Measurements from ENCODE around the gene ESAM. TPM values are rescaled to one million over a fixed set of nuclear protein-coding genes. Genes with fewer than 3 reads are reported as not detected.

ESAM gene, protein sequence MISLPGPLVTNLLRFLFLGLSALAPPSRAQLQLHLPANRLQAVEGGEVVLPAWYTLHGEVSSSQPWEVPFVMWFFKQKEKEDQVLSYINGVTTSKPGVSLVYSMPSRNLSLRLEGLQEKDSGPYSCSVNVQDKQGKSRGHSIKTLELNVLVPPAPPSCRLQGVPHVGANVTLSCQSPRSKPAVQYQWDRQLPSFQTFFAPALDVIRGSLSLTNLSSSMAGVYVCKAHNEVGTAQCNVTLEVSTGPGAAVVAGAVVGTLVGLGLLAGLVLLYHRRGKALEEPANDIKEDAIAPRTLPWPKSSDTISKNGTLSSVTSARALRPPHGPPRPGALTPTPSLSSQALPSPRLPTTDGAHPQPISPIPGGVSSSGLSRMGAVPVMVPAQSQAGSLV
- 10 to 100 TPM; 16.8 to 34.1 TPM for polyA plus RNA-seq

DNA sequence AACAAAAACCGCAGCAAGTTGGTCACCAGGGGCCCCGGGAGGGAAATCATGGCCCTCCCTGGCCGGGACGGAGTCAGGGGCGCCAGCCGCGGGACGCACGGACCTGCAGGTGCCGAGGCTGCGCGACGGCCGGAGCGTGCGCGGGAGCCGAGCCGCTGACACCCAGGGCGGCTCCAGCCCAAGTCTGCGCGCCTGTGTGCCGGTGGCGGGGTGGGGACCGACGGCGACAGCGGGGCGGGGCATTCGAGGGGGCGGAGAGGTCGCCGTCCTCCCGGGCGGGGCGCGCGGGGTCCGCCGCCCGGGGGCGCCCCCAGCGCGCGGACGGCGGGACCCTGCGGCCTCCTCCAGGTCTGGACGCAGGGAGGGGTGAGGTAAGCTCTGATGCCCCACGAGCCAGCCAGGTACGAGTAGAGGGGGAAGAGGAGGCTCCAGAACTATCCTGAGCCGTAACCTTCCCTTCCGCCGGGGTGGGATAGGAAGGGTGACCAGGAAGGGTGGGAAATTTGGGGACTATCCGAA, at the start of gene ESAM:
Gene ESAM, minus strand, starts transcription at position 186 of the 519 bp plus-strand sequence. Its CDS starts 136 bp downstream, at position 50.
- H3K27ac ChIP-seq (ENCODE audit: low read depth in 2 of 2, low read length in 1 of 2): peak within 1 kb of the TSS; percentile 68 to 74
- peak within 1 kb of the TSS; percentile 49 to 61 for H3K4me3 ChIP-seq (ENCODE audit: low read depth in 1 of 2, low read length in 2 of 2)
- H3K36me3 ChIP-seq (ENCODE audit: control insufficient read depth in 2 of 2, insufficient read depth in 2 of 2, low read length in 1 of 2): no peaks in the 10 kb centered on the region
- H3K9me3 ChIP-seq (ENCODE audit: control insufficient read depth in 2 of 2, insufficient read depth in 1 of 2, low read depth in 1 of 2, low read length in 1 of 2): no peaks in the 10 kb centered on the region
- 0 to 1% methylated on average over 41 to 55 of the region's 55 CpGs for WGBS, 2 donors
- peaks cover 0 to 23% of the 10 kb centered on the region in 2 donors for H3K27me3 ChIP-seq (ENCODE audit: control insufficient read depth in 1 of 2, insufficient read depth in 2 of 2, low read length in 2 of 2)
- peaks cover 3 to 12% of the 10 kb centered on the region in 2 donors for H3K4me1 ChIP-seq (ENCODE audit: control insufficient read depth in 2 of 2, insufficient read depth in 2 of 2, low read length in 1 of 2)

DNA sequence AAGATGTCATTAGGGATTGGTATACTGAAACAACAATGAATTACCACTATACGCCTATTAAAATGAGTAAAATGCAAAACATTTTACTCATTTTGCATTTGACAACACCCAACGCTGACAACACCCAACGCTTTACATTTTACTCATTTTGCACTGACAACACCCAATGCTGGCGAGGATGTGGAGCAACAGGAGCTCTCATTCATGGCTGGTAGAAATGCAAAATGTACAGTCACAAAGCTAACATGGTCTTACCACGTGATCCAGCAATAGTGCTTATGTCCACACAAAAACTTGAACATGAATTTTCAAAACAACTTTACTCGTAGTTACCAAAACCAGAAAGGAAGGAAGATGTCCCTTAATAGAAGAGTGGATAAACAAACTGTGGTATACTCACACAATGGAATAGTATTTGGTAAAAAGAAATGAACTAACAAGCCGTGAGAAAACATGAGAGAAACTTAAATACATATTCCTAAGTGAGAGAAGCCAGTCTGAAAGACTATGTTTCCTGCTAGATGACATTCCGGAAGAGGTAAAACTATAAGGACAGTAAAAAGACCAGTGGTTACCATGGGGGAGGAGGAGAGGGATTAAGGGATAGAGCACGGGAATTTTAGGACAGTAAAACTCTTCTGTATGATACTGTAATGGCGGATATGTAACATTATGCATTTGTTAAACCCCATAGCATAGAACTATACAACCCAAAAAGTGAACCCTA, 49.5 kb upstream of the ESAM start:
- H3K27me3 ChIP-seq (ENCODE audit: control insufficient read depth in 1 of 2, insufficient read depth in 2 of 2, low read length in 2 of 2): no peaks in the 10 kb centered on the region
- WGBS, 2 donors: 80 to 85% methylated on average over 10 of the region's 10 CpGs
- H3K27ac ChIP-seq (ENCODE audit: low read depth in 2 of 2, low read length in 1 of 2): no peak overlapping the region
- no peak overlapping the region for H3K4me3 ChIP-seq (ENCODE audit: low read depth in 1 of 2, low read length in 2 of 2)
- H3K4me1 ChIP-seq (ENCODE audit: control insufficient read depth in 2 of 2, insufficient read depth in 2 of 2, low read length in 1 of 2): no peaks in the 10 kb centered on the region
- no peaks in the 10 kb centered on the region for H3K36me3 ChIP-seq (ENCODE audit: control insufficient read depth in 2 of 2, insufficient read depth in 2 of 2, low read length in 1 of 2)
- no peaks in the 10 kb centered on the region for H3K9me3 ChIP-seq (ENCODE audit: control insufficient read depth in 2 of 2, insufficient read depth in 1 of 2, low read depth in 1 of 2, low read length in 1 of 2)

DNA sequence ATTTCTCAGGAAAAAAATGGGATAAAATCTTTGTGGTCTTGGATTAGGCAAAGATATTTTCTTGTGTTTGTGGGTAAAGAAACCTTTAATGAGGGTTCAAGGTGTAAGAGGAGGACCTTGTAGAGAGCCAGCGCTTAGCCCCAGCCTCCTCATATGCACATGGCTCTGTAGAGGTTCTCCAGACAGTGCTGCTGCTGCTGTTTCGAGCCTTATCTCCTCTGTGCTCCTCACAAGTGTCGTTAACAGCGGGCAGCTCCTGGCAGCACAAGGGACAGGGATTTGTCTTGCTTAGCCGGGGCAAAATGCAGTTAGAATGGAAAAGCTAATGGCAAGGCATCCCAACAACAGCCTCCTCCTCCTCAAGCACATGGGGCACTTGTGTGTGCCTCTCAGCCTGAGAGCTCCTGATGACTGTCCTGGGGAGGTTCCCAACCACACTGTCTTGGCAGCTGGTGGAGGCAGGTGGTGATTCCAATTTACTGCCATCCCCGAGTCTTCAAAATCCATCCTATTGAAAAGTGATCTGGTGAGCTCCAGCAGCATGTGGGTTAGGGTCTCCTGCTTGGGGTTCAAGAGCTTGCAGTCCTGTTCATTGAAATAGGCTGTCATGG, 45.7 kb upstream of the ESAM start:
- H3K4me1 ChIP-seq (ENCODE audit: control insufficient read depth in 2 of 2, insufficient read depth in 2 of 2, low read length in 1 of 2): no peaks in the 10 kb centered on the region
- H3K27me3 ChIP-seq (ENCODE audit: control insufficient read depth in 1 of 2, insufficient read depth in 2 of 2, low read length in 2 of 2): no peaks in the 10 kb centered on the region
- no peak overlapping the region for H3K4me3 ChIP-seq (ENCODE audit: low read depth in 1 of 2, low read length in 2 of 2)
- no peak overlapping the region for H3K27ac ChIP-seq (ENCODE audit: low read depth in 2 of 2, low read length in 1 of 2)
- H3K9me3 ChIP-seq (ENCODE audit: control insufficient read depth in 2 of 2, insufficient read depth in 1 of 2, low read depth in 1 of 2, low read length in 1 of 2): no peaks in the 10 kb centered on the region
- H3K36me3 ChIP-seq (ENCODE audit: control insufficient read depth in 2 of 2, insufficient read depth in 2 of 2, low read length in 1 of 2): no peaks in the 10 kb centered on the region
- WGBS, 2 donors: 87 to 88% methylated on average over 6 of the region's 6 CpGs

- 89 to 93% methylated on average over 5 of the region's 5 CpGs for WGBS, 2 donors
- Histone ChIP-seq H3K4me3 (ENCODE audit: low read depth in 1 of 2, low read length in 2 of 2) (no peak overlapping the region), H3K9me3 (ENCODE audit: control insufficient read depth in 2 of 2, insufficient read depth in 1 of 2, low read depth in 1 of 2, low read length in 1 of 2) (no peaks in the 10 kb centered on the region), H3K36me3 (ENCODE audit: control insufficient read depth in 2 of 2, insufficient read depth in 2 of 2, low read length in 1 of 2) (no peaks in the 10 kb centered on the region), H3K27ac (ENCODE audit: low read depth in 2 of 2, low read length in 1 of 2) (no peak overlapping the region), H3K4me1 (ENCODE audit: control insufficient read depth in 2 of 2, insufficient read depth in 2 of 2, low read length in 1 of 2) (no peaks in the 10 kb centered on the region), H3K27me3 (ENCODE audit: control insufficient read depth in 1 of 2, insufficient read depth in 2 of 2, low read length in 2 of 2) (no peaks in the 10 kb centered on the region)
These were observed 45.1 kb upstream of the ESAM start for GRCh38 chr11:124807201-124807600.

GRCh38 chr11:124804884-124805283, 42.8 kb upstream of the ESAM start:
- H3K9me3 ChIP-seq (ENCODE audit: control insufficient read depth in 2 of 2, insufficient read depth in 1 of 2, low read depth in 1 of 2, low read length in 1 of 2): no peaks in the 10 kb centered on the region
- H3K4me3 ChIP-seq (ENCODE audit: low read depth in 1 of 2, low read length in 2 of 2): no peak overlapping the region
- 93 to 97% methylated on average over 3 of the region's 3 CpGs for WGBS, 2 donors
- H3K27ac ChIP-seq (ENCODE audit: low read depth in 2 of 2, low read length in 1 of 2): no peak overlapping the region
- no peaks in the 10 kb centered on the region for H3K36me3 ChIP-seq (ENCODE audit: control insufficient read depth in 2 of 2, insufficient read depth in 2 of 2, low read length in 1 of 2)
- H3K4me1 ChIP-seq (ENCODE audit: control insufficient read depth in 2 of 2, insufficient read depth in 2 of 2, low read length in 1 of 2): no peaks in the 10 kb centered on the region
- H3K27me3 ChIP-seq (ENCODE audit: control insufficient read depth in 1 of 2, insufficient read depth in 2 of 2, low read length in 2 of 2): no peaks in the 10 kb centered on the region

DNA sequence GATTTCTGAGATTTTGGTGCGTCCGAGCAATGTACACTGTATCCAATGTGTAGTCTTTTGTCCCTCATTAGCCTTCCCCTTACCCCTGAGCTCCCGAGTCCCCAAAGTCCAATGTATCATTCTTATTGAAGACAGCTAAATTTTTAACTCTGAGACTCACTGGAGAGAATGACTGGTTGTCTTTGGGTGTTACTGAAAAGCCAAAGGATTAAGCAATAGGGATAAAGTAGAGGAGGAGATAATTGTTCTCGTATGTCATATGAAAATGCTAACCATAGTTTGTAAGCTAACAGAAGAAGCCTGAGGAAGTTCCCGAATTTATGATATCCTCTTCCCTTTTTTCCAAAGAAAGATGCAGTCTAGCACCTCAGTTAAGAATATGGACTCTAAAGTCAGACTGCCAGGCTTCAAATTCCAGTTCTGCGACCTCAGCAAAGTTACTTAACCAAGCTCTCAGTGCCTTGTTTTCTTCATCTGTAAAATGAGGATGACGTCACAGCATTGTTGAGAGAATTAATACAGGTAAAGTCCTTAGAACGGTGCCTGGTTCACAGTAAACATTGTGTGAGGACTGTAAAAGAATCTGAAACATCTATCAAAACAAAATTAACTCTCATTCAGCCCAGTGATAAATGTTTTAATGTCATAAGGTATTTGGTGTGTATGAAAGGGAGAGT, 39.7 kb upstream of the ESAM start:
- WGBS, 2 donors: 75 to 76% methylated on average over 8 of the region's 8 CpGs
- Histone ChIP-seq H3K27me3 (ENCODE audit: control insufficient read depth in 1 of 2, insufficient read depth in 2 of 2, low read length in 2 of 2) (no peaks in the 10 kb centered on the region), H3K4me1 (ENCODE audit: control insufficient read depth in 2 of 2, insufficient read depth in 2 of 2, low read length in 1 of 2) (no peaks in the 10 kb centered on the region), H3K36me3 (ENCODE audit: control insufficient read depth in 2 of 2, insufficient read depth in 2 of 2, low read length in 1 of 2) (no peaks in the 10 kb centered on the region), H3K4me3 (ENCODE audit: low read depth in 1 of 2, low read length in 2 of 2) (no peak overlapping the region), H3K27ac (ENCODE audit: low read depth in 2 of 2, low read length in 1 of 2) (no peak overlapping the region), H3K9me3 (ENCODE audit: control insufficient read depth in 2 of 2, insufficient read depth in 1 of 2, low read depth in 1 of 2, low read length in 1 of 2) (no peaks in the 10 kb centered on the region)

DNA sequence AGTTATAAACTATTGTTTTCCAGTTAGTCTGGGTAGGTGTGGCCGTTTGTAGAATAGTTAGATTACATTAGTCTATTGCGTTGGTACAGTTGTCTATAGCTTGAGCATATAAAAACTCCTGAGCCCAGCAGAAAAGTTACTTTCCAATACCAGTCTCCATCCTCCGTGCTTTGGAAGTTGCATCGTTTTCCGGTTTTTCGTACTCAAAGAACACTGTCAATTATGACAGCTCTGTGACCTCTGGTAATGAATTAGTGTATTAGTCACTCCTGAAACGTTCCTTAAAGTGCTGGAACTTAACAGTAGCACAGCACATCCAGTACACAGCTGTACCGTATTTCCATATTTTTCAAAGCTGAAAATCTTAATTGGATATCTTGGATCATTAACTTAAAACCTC, 38.9 kb upstream of the ESAM start:
- Histone ChIP-seq H3K27me3 (ENCODE audit: control insufficient read depth in 1 of 2, insufficient read depth in 2 of 2, low read length in 2 of 2) (no peaks in the 10 kb centered on the region), H3K4me1 (ENCODE audit: control insufficient read depth in 2 of 2, insufficient read depth in 2 of 2, low read length in 1 of 2) (no peaks in the 10 kb centered on the region), H3K4me3 (ENCODE audit: low read depth in 1 of 2, low read length in 2 of 2) (peak overlapping the region in 1 of 2 donors; percentile 99), H3K9me3 (ENCODE audit: control insufficient read depth in 2 of 2, insufficient read depth in 1 of 2, low read depth in 1 of 2, low read length in 1 of 2) (no peaks in the 10 kb centered on the region), H3K27ac (ENCODE audit: low read depth in 2 of 2, low read length in 1 of 2) (peak overlapping the region; percentile 98), H3K36me3 (ENCODE audit: control insufficient read depth in 2 of 2, insufficient read depth in 2 of 2, low read length in 1 of 2) (no peaks in the 10 kb centered on the region)
- WGBS, 2 donors: 2 to 6% methylated on average over 8 of the region's 8 CpGs

GRCh38 chr11:124800226-124800929, 38.3 kb upstream of the ESAM start, which contains the start of gene MSANTD2:
Gene MSANTD2, minus strand, starts transcription at chr11:124800406. Its CDS starts 26 bp downstream, at chr11:124800380.
- WGBS, 2 donors: 0 to 1% methylated on average over 49 to 62 of the region's 62 CpGs
- H3K27ac ChIP-seq (ENCODE audit: low read depth in 2 of 2, low read length in 1 of 2): peak within 1 kb of the TSS; percentile 98
- H3K27me3 ChIP-seq (ENCODE audit: control insufficient read depth in 1 of 2, insufficient read depth in 2 of 2, low read length in 2 of 2): no peaks in the 10 kb centered on the region
- H3K9me3 ChIP-seq (ENCODE audit: control insufficient read depth in 2 of 2, insufficient read depth in 1 of 2, low read depth in 1 of 2, low read length in 1 of 2): no peaks in the 10 kb centered on the region
- H3K36me3 ChIP-seq (ENCODE audit: control insufficient read depth in 2 of 2, insufficient read depth in 2 of 2, low read length in 1 of 2): no peaks in the 10 kb centered on the region
- no peaks in the 10 kb centered on the region for H3K4me1 ChIP-seq (ENCODE audit: control insufficient read depth in 2 of 2, insufficient read depth in 2 of 2, low read length in 1 of 2)
- H3K4me3 ChIP-seq (ENCODE audit: low read depth in 1 of 2, low read length in 2 of 2): peak within 1 kb of the TSS; percentile 77 to 99

All from esophagus (tissue), 2 donors.